CD8-positive, alpha-beta memory T cell (primary cell): Measurements from ENCODE around the gene GRN. TPM values are rescaled to one million over a fixed set of nuclear protein-coding genes. Genes with fewer than 3 reads are reported as not detected.

ENCODE experiments used
- CTCF ChIA-PET: fragments of 350-600 bp; sonication (Branson Sonifier 250); formaldehyde crosslinking; loops from one replicate; lab custom pipeline; 2021; ENCODE audit warnings: antibody characterized with exemption; lab: Charles Lee
- POLR2A ChIA-PET: fragments of 350-600 bp; sonication (Branson Sonifier 250); formaldehyde crosslinking; loops from one replicate; lab custom pipeline; 2021; ENCODE audit warnings: antibody characterized with exemption; lab: Charles Lee
- DNase-seq, 5 donors: peaks; one replicate each; pipeline versions ENCODE4 v3.0.0 to v3.0.0-alpha.2; 2020 to 2022; ENCODE audit warnings: mixed read lengths in 1 of 5
- H3K27ac ChIP-seq: one replicate; pipeline ENCODE4 v1.7.0; 2013; ENCODE audit warnings: low read depth, mild to moderate bottlenecking, low read length, moderate library complexity
- H3K27me3 ChIP-seq: 2 replicates; pipeline ENCODE4 v1.7.0; 2013; ENCODE audit warnings: low read length, mild to moderate bottlenecking; ENCODE audit not compliant: insufficient read depth, poor library complexity, severe bottlenecking
- H3K36me3 ChIP-seq: 2 replicates; pipeline ENCODE4 v1.7.0; 2013; ENCODE audit warnings: mild to moderate bottlenecking, low read length, moderate library complexity; ENCODE audit not compliant: insufficient read depth
- H3K4me1 ChIP-seq: 2 replicates; pipeline ENCODE4 v1.7.0; 2013; ENCODE audit warnings: mild to moderate bottlenecking, low read length, moderate library complexity; ENCODE audit not compliant: insufficient read depth
- H3K4me3 ChIP-seq: 2 replicates; pipeline ENCODE4 v1.7.0; 2013; ENCODE audit warnings: mild to moderate bottlenecking, low read length
- H3K9me3 ChIP-seq: 2 replicates; pipeline ENCODE4 v1.7.0; 2013; ENCODE audit warnings: mild to moderate bottlenecking, low read length
- H3K27ac Mint-ChIP-seq, 8 donors: one replicate each; pipeline ENCODE4 v1.8.0; 2020 to 2021; ENCODE audit warnings: mixed read lengths in 8 of 8, mild to moderate bottlenecking in 6 of 8, inconsistent platforms in 3 of 8, moderate library complexity in 3 of 8
- H3K27me3 Mint-ChIP-seq, 2 donors: one replicate each; pipeline ENCODE4 v1.8.0; 2020 to 2021; ENCODE audit warnings: mixed read lengths in 2 of 2, mild to moderate bottlenecking in 1 of 2, moderate library complexity in 1 of 2
- H3K36me3 Mint-ChIP-seq, 3 donors: one replicate each; pipeline ENCODE4 v1.8.0; 2020 to 2021; ENCODE audit warnings: mixed read lengths in 3 of 3, inconsistent platforms in 1 of 3, mild to moderate bottlenecking in 1 of 3
- H3K4me1 Mint-ChIP-seq, 3 donors: one replicate each; pipeline ENCODE4 v1.8.0; 2020 to 2021; ENCODE audit warnings: mixed read lengths in 3 of 3, inconsistent platforms in 1 of 3, mild to moderate bottlenecking in 1 of 3
- H3K4me3 Mint-ChIP-seq, 7 donors: one replicate each; pipeline ENCODE4 v1.8.0; 2020 to 2021; ENCODE audit warnings: mixed read lengths in 7 of 7, mild to moderate bottlenecking in 6 of 7, moderate library complexity in 4 of 7, inconsistent platforms in 2 of 7
- H3K9me3 Mint-ChIP-seq, 5 donors: one replicate each; pipeline ENCODE4 v1.8.0; 2020 to 2022; ENCODE audit warnings: mixed read lengths in 5 of 5, mild to moderate bottlenecking in 3 of 5, moderate library complexity in 2 of 5, inconsistent platforms in 1 of 5
- polyA plus RNA-seq: library from polyadenylated mRNA; unstranded; fragments of 300-500 nt; fragmentation: Illumina TruSeq; gene quantifications from one replicate; pipeline ENCODE4 v1.2.3, GENCODE V29; 2021
- total RNA-seq, 2 experiments: library from RNA; stranded (reverse); gene quantifications; one replicate each; pipeline ENCODE4 v1.2.3, GENCODE V29; 2021

GRN gene
- total RNA-seq, result 10 to 100 TPM; 48.7 to 50.3 TPM
- 56.4 TPM for polyA plus RNA-seq

- Histone ChIP-seq H3K27ac (peak within 1 kb of the TSS; percentile 47), H3K4me1 (peaks cover 10% of the 10 kb centered on the region), H3K27me3 (no peaks in the 10 kb centered on the region), H3K9me3 (no peaks in the 10 kb centered on the region), H3K4me3 (peak within 1 kb of the TSS; percentile 89), H3K36me3 (no peaks in the 10 kb centered on the region)
- H3K36me3 Mint-ChIP-seq, result peaks cover 0 to 4% (median 0%) of the 10 kb centered on the region in 3 donors
- peaks cover 8 to 15% of the 10 kb centered on the region in 2 donors for H3K27me3 Mint-ChIP-seq
- H3K9me3 Mint-ChIP-seq, result no peaks in the 10 kb centered on the region
- H3K27ac Mint-ChIP-seq, result peak within 1 kb of the TSS; percentile 13 to 90 (median 72)
- CTCF ChIA-PET, result interaction anchor here (0.9 to 2.8 kb wide), 32 partner anchors 8 to 401 kb away, joined by 3 to 28 read pairs (median 5); partner anchors contain the start of genes FAM171A2, HDAC5, HROB and SLC25A39
- POLR2A ChIA-PET, result interaction anchor here (0.8 to 1.5 kb wide), 6 partner anchors 8 to 134 kb away, joined by 3 to 9 read pairs (median 3); no protein-coding TSS in a partner anchor
- H3K4me1 Mint-ChIP-seq, result peaks cover 20 to 28% (median 21%) of the 10 kb centered on the region in 3 donors
- DNase-seq, result peak; percentile 72 to 87 (median 80)
- peak within 1 kb of the TSS; percentile 91 to 96 (median 93) for H3K4me3 Mint-ChIP-seq
Measured at GRCh38 chr17:44344939-44345453, at the start of gene GRN. TSS of gene GRN (plus strand) at chr17:44345302. CDS start at chr17:44349165, 3,863 bp downstream.

DNA sequence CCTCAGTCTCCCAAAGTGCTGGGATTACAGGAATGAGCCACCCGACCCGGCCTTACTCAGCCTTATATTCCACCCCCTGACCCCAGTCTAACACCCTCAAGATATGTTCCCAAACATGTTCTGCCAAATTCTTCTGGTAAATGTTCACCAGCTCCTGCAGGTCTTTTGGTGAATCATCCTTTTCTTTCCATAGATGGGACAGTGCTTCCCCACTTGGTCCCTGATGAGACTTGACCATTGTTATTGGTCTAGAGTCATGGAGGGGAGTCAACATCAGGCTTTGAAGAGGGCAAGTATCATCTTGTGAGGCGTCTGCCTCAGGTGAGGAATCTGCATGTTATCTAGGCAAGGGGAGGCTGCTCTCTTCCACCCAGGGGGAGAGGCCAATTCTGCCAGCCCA is 47.1 kb upstream of the GRN start:
- Mint-ChIP-seq H3K27me3 (peaks cover 11 to 38% of the 10 kb centered on the region in 2 donors), H3K36me3 (no peaks in the 10 kb centered on the region), H3K9me3 (no peaks in the 10 kb centered on the region), H3K4me3 (no peak overlapping the region), H3K27ac (no peak overlapping the region), H3K4me1 (no peaks in the 10 kb centered on the region)
- Histone ChIP-seq H3K4me3 (no peak overlapping the region), H3K27me3 (no peaks in the 10 kb centered on the region), H3K36me3 (no peaks in the 10 kb centered on the region), H3K4me1 (no peaks in the 10 kb centered on the region), H3K9me3 (no peaks in the 10 kb centered on the region), H3K27ac (no peak overlapping the region)
- ChIA-PET CTCF (interaction anchor here (0.9 kb wide), 1 partner anchor 16 kb away, joined by 3 read pairs; no protein-coding TSS in a partner anchor), POLR2A (no interaction called here)
- no peak for DNase-seq

GRCh38 chr17:44304651-44305050 is 40.5 kb upstream of the GRN start:
- H3K9me3 Mint-ChIP-seq, result no peaks in the 10 kb centered on the region
- H3K27me3 ChIP-seq, result peaks cover 12% of the 10 kb centered on the region

GRCh38 chr17:44307387-44308186 is 37.5 kb upstream of the GRN start:
- no peak overlapping the region for H3K4me3 ChIP-seq
- peak overlapping the region in 2 of 8 donors; percentile 11 to 79 for H3K27ac Mint-ChIP-seq
- no peaks in the 10 kb centered on the region for H3K9me3 ChIP-seq
- POLR2A ChIA-PET, result interaction anchor here (1.2 to 2.0 kb wide), 3 partner anchors 19 to 86 kb away, joined by 3 to 6 read pairs (median 6); no protein-coding TSS in a partner anchor
- peaks cover 0 to 3% (median 1%) of the 10 kb centered on the region in 3 donors for H3K36me3 Mint-ChIP-seq
- H3K4me3 Mint-ChIP-seq, result peak overlapping the region; percentile 17 to 72 (median 58)
- H3K9me3 Mint-ChIP-seq, result no peaks in the 10 kb centered on the region
- peaks cover 14 to 28% (median 17%) of the 10 kb centered on the region in 3 donors for H3K4me1 Mint-ChIP-seq
- H3K4me1 ChIP-seq, result peaks cover 16% of the 10 kb centered on the region
- peaks cover 12% of the 10 kb centered on the region for H3K27me3 ChIP-seq
- no peak for DNase-seq
- CTCF ChIA-PET, result interaction anchor here (0.8 to 3.5 kb wide), 3 partner anchors 23 to 97 kb away, joined by 3 to 13 read pairs (median 3); no protein-coding TSS in a partner anchor
- H3K36me3 ChIP-seq, result no peaks in the 10 kb centered on the region
- no peak overlapping the region for H3K27ac ChIP-seq
- peaks cover 27 to 44% of the 10 kb centered on the region in 2 donors for H3K27me3 Mint-ChIP-seq

More at GRCh38 chr17:44304651-44305050, 40.5 kb upstream of the GRN start:
- Histone ChIP-seq H3K4me3 (no peak overlapping the region), H3K27ac (no peak overlapping the region), H3K36me3 (no peaks in the 10 kb centered on the region), H3K4me1 (peaks cover 16% of the 10 kb centered on the region), H3K9me3 (no peaks in the 10 kb centered on the region)
- ChIA-PET POLR2A (no interaction called here), CTCF (interaction anchor here (0.8 kb wide), 1 partner anchor 162 kb away, joined by 3 read pairs; no protein-coding TSS in a partner anchor)
- peaks cover 31 to 51% of the 10 kb centered on the region in 2 donors for H3K27me3 Mint-ChIP-seq
- H3K27ac Mint-ChIP-seq, result no peak overlapping the region
- peaks cover 0 to 3% (median 1%) of the 10 kb centered on the region in 3 donors for H3K36me3 Mint-ChIP-seq
- no peak for DNase-seq
- no peak overlapping the region for H3K4me3 Mint-ChIP-seq
- peaks cover 14 to 22% (median 15%) of the 10 kb centered on the region in 3 donors for H3K4me1 Mint-ChIP-seq

DNA sequence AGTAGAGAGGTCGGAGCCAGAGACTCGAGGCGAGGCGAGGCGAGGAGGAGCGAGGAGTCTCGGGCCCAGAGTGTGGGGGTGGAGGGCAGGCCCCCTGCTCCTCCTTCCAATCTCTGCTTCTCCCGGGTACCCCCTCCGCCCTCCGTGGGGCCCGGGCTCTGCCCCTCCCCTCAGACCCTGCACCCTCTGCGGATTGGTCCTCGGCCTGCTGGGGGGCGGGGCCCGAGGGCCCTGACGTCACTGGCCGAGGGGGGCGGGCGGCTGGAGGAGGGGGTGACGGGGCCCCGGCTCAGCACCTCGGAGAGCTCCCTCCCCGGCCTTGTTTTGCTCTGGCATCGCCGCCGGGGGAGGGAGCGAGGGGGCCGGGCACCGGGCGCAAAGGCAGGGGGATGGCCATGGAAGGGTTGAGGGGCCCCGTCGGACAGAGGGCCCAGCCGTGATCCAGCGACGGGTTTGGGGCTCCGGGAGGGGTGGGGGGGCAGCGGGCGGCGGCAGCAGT is 36.7 kb upstream of the GRN start, which contains the start of gene RUNDC3A:
RUNDC3A (plus strand) TSS at position 282 of the 499 bp plus-strand sequence. CDS start 232 bp downstream, outside the sequence.
- H3K4me3 Mint-ChIP-seq, result peak within 1 kb of the TSS; percentile 17 to 72 (median 49)
- peaks cover 0 to 3% (median 1%) of the 10 kb centered on the region in 3 donors for H3K36me3 Mint-ChIP-seq
- Histone ChIP-seq H3K4me3 (no peak within 1 kb of the TSS), H3K9me3 (no peaks in the 10 kb centered on the region), H3K27ac (no peak within 1 kb of the TSS), H3K27me3 (peaks cover 12% of the 10 kb centered on the region), H3K36me3 (no peaks in the 10 kb centered on the region), H3K4me1 (peaks cover 16% of the 10 kb centered on the region)
- peaks cover 28 to 44% of the 10 kb centered on the region in 2 donors for H3K27me3 Mint-ChIP-seq
- peak within 1 kb of the TSS in 1 of 8 donors; percentile 79 for H3K27ac Mint-ChIP-seq
- H3K4me1 Mint-ChIP-seq, result peaks cover 14 to 28% (median 17%) of the 10 kb centered on the region in 3 donors
- ChIA-PET POLR2A (interaction anchor here (0.6 to 2.0 kb wide), 4 partner anchors 19 to 753 kb away, joined by 3 to 6 read pairs (median 4); partner anchors contain the start of gene NMT1), CTCF (interaction anchor here (0.8 to 3.5 kb wide), 3 partner anchors 23 to 98 kb away, joined by 3 to 13 read pairs (median 3); no protein-coding TSS in a partner anchor)
- H3K9me3 Mint-ChIP-seq, result no peaks in the 10 kb centered on the region
- DNase-seq, result peak; percentile 79 to 88 (median 83)

DNA sequence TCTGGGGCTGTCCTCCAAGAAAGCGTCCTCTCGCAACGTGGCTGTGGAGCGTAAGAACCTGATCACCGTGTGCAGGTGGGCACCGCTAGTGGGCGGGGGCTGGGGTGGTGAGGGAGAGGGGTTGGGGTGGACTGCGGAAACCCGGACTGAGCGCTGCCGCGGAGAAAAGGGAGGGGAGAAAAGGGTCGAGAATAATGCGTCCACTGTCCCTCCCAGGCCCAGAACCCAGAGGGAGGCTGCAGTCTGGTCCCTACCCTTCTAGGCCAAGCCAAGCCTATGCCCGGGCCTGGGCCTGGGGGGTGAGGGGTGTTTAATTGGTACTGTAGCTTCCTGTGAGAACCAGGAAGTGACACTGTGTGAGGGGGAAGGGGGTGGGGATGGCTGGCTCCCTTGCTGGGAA is 36.2 kb upstream of the GRN start:
- Mint-ChIP-seq H3K4me1 (peaks cover 13 to 28% (median 17%) of the 10 kb centered on the region in 3 donors), H3K36me3 (peaks cover 0 to 3% (median 1%) of the 10 kb centered on the region in 3 donors), H3K4me3 (peak overlapping the region in 6 of 7 donors; percentile 36 to 72 (median 46)), H3K27me3 (peaks cover 27 to 45% of the 10 kb centered on the region in 2 donors), H3K27ac (no peak overlapping the region), H3K9me3 (no peaks in the 10 kb centered on the region)
- Histone ChIP-seq H3K9me3 (no peaks in the 10 kb centered on the region), H3K27me3 (peaks cover 12% of the 10 kb centered on the region), H3K36me3 (no peaks in the 10 kb centered on the region), H3K4me3 (no peak overlapping the region), H3K4me1 (peaks cover 16% of the 10 kb centered on the region), H3K27ac (no peak overlapping the region)
- DNase-seq, result no peak
- ChIA-PET CTCF (interaction anchor here (0.8 to 3.5 kb wide), 3 partner anchors 22 to 98 kb away, joined by 3 to 13 read pairs (median 3); no protein-coding TSS in a partner anchor), POLR2A (interaction anchor here (0.6 to 2.0 kb wide), 4 partner anchors 18 to 752 kb away, joined by 3 to 6 read pairs (median 4); partner anchors contain the start of gene NMT1)

DNA sequence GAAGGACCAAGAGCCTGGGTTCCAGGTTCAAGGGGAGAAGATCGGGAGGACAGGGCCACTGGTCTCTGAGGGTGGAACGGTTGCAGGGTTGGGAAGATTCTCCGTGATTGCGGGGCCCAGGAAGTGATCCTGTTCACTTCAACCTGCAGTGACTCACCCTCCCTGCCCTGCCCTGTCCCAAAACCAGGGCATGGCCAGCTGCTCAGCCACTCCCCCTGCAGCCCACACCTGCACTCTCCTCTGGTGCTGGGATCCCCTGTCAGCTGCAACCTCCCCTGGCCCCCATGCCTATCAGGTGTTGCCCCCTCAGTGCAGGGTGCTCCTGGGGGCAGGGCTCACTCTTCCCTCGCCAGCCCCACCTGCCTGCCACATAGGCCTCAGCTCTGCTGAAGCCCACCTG is 35.6 kb upstream of the GRN start:
- Mint-ChIP-seq H3K4me3 (peak overlapping the region in 2 of 7 donors; percentile 38 to 63), H3K9me3 (no peaks in the 10 kb centered on the region), H3K36me3 (peaks cover 0 to 1% (median 0%) of the 10 kb centered on the region in 3 donors), H3K27me3 (peaks cover 27 to 47% of the 10 kb centered on the region in 2 donors), H3K27ac (peak overlapping the region in 1 of 8 donors; percentile 41), H3K4me1 (peaks cover 9 to 28% (median 16%) of the 10 kb centered on the region in 3 donors)
- H3K9me3 ChIP-seq, result no peaks in the 10 kb centered on the region
- H3K4me1 ChIP-seq, result peaks cover 16% of the 10 kb centered on the region
- H3K36me3 ChIP-seq, result no peaks in the 10 kb centered on the region
- CTCF ChIA-PET, result interaction anchor here (1.6 to 3.5 kb wide), 2 partner anchors 22 to 99 kb away, joined by 3 to 13 read pairs; no protein-coding TSS in a partner anchor
- DNase-seq, result no peak
- no peak overlapping the region for H3K27ac ChIP-seq
- H3K27me3 ChIP-seq, result peaks cover 18% of the 10 kb centered on the region
- POLR2A ChIA-PET, result interaction anchor here (1.0 to 2.0 kb wide), 3 partner anchors 17 to 88 kb away, joined by 3 to 6 read pairs (median 6); no protein-coding TSS in a partner anchor
- H3K4me3 ChIP-seq, result no peak overlapping the region
